ENCODE measurements around the gene NFKBIL1. TPM values are rescaled to one million over a fixed set of nuclear protein-coding genes. Genes with fewer than 3 reads are reported as not detected.
"Not testable (repeated sequence)": the region's sequence is repeated elsewhere in the genome, so short reads cannot be mapped to it uniquely, and the experiment has no call there.

Gene NFKBIL1
- total RNA-seq, 1 donor: 20.0 TPM

GRCh38 chr6:31588871-31589650, 41.7 kb downstream of the NFKBIL1 start:
- no peak overlapping the region for H3K4me3 ChIP-seq (ENCODE audit: low read depth, low read length)
- no peak for TF ChIP-seq CTCF (IDR thresholded peaks at IDR 0.05; ENCODE audit: insufficient read depth, low read length)
- DNase-seq (ENCODE audit: low read depth): no peak

- H3K4me3 ChIP-seq (ENCODE audit: low read depth, low read length); DNase-seq (ENCODE audit: low read depth): not testable (repeated sequence)
Measured at GRCh38 chr6:31590691-31591090, 43.3 kb downstream of the NFKBIL1 start.

GRCh38 chr6:31592396-31592771, 45.0 kb downstream of the NFKBIL1 start:
- no peak overlapping the region for H3K4me3 ChIP-seq (ENCODE audit: low read depth, low read length)
- no peak for TF ChIP-seq CTCF (IDR thresholded peaks at IDR 0.05; ENCODE audit: insufficient read depth, low read length)
- no peak for DNase-seq (ENCODE audit: low read depth)

GRCh38 chr6:31597006-31597405, 49.6 kb downstream of the NFKBIL1 start:
- no peak for DNase-seq (ENCODE audit: low read depth)
- no peak overlapping the region for H3K4me3 ChIP-seq (ENCODE audit: low read depth, low read length)

GRCh38 chr6:31607317-31607716, 59.9 kb downstream of the NFKBIL1 start:
- no peak overlapping the region for H3K4me3 ChIP-seq (ENCODE audit: low read depth, low read length)
- DNase-seq (ENCODE audit: low read depth): no peak
- no peak for TF ChIP-seq CTCF (IDR thresholded peaks at IDR 0.05; ENCODE audit: insufficient read depth, low read length)

More at GRCh38 chr6:31597006-31597405, 49.6 kb downstream of the NFKBIL1 start:
- peak; percentile 34 for TF ChIP-seq CTCF (IDR thresholded peaks at IDR 0.05; ENCODE audit: insufficient read depth, low read length)

Small RNAs within 50 kb of the gene (small RNA-seq; reads per million reads assigned to genes)
- gene AL663061.1 (not detected), gene SNORD117 (838 reads per million, percentile 99 among the genes with 10 or more reads in this experiment), gene SNORD84 (not detected)

Other genes starting within 250 kb of the NFKBIL1 start
- gene HLA-B, start 190.4 kb upstream of the NFKBIL1 start, total RNA-seq (ENCODE audit: low replicate concordance): 52.0 and 84.2 TPM in 2 replicates
- gene MICA, start 144.0 kb upstream of the NFKBIL1 start, total RNA-seq (ENCODE audit: low replicate concordance): 12.7 and 13.3 TPM in 2 replicates
- gene MICB, start 49.5 kb upstream of the NFKBIL1 start, total RNA-seq (ENCODE audit: low replicate concordance): 3.4 and 16.6 TPM in 2 replicates
- gene MCCD1, start 18.6 kb upstream of the NFKBIL1 start, total RNA-seq (ENCODE audit: low replicate concordance): not detected in 2 replicates
- 197 and 290 TPM in 2 replicates for gene DDX39B, start 5.6 kb upstream of the NFKBIL1 start, total RNA-seq (ENCODE audit: low replicate concordance)
- 3.8 and 6.7 TPM in 2 replicates for gene ATP6V1G2, start 1.0 kb upstream of the NFKBIL1 start, total RNA-seq (ENCODE audit: low replicate concordance)
- not detected in 2 replicates for gene LTA, start 24.7 kb downstream of the NFKBIL1 start, total RNA-seq (ENCODE audit: low replicate concordance)
- not detected in 2 replicates for gene TNF, start 28.0 kb downstream of the NFKBIL1 start, total RNA-seq (ENCODE audit: low replicate concordance)
- not detected in 2 replicates for gene LTB, start 34.8 kb downstream of the NFKBIL1 start, total RNA-seq (ENCODE audit: low replicate concordance)
- not detected in 2 replicates for gene LST1, start 38.7 kb downstream of the NFKBIL1 start, total RNA-seq (ENCODE audit: low replicate concordance)
- gene NCR3, start 45.4 kb downstream of the NFKBIL1 start, total RNA-seq (ENCODE audit: low replicate concordance): not detected in 2 replicates
- not detected in 2 replicates for gene AIF1, start 67.6 kb downstream of the NFKBIL1 start, total RNA-seq (ENCODE audit: low replicate concordance)
- gene PRRC2A, start 73.1 kb downstream of the NFKBIL1 start, total RNA-seq (ENCODE audit: low replicate concordance): 24.0 and 68.0 TPM in 2 replicates
- 109 and 161 TPM in 2 replicates for gene BAG6, start 105.1 kb downstream of the NFKBIL1 start, total RNA-seq (ENCODE audit: low replicate concordance)
- gene APOM, start 108.3 kb downstream of the NFKBIL1 start, total RNA-seq (ENCODE audit: low replicate concordance): 2.0 TPM in 1 of 2 replicates, not detected in the other
- 18.4 and 26.3 TPM in 2 replicates for gene C6orf47, start 113.2 kb downstream of the NFKBIL1 start, total RNA-seq (ENCODE audit: low replicate concordance)
- 19.9 and 69.8 TPM in 2 replicates for gene GPANK1, start 117.4 kb downstream of the NFKBIL1 start, total RNA-seq (ENCODE audit: low replicate concordance)
- 134 and 214 TPM in 2 replicates for gene CSNK2B, start 118.5 kb downstream of the NFKBIL1 start, total RNA-seq (ENCODE audit: low replicate concordance)
- gene LY6G5B, start 122.4 kb downstream of the NFKBIL1 start, total RNA-seq (ENCODE audit: low replicate concordance): 2.8 and 4.5 TPM in 2 replicates
- 1.1 TPM in 1 of 2 replicates, not detected in the other for gene LY6G5C, start 133.5 kb downstream of the NFKBIL1 start, total RNA-seq (ENCODE audit: low replicate concordance)
- 23.5 and 27.1 TPM in 2 replicates for gene ABHD16A, start 155.7 kb downstream of the NFKBIL1 start, total RNA-seq (ENCODE audit: low replicate concordance)
- gene LY6G6F, start 159.3 kb downstream of the NFKBIL1 start, total RNA-seq (ENCODE audit: low replicate concordance): not detected in 2 replicates
- not detected in 2 replicates for gene LY6G6D, start 167.7 kb downstream of the NFKBIL1 start, total RNA-seq (ENCODE audit: low replicate concordance)
- not detected in 2 replicates for gene LY6G6C, start 174.1 kb downstream of the NFKBIL1 start, total RNA-seq (ENCODE audit: low replicate concordance)
- gene MPIG6B, start 175.8 kb downstream of the NFKBIL1 start, total RNA-seq (ENCODE audit: low replicate concordance): not detected in 2 replicates
- gene DDAH2, start 181.7 kb downstream of the NFKBIL1 start, total RNA-seq (ENCODE audit: low replicate concordance): 70.5 and 223 TPM in 2 replicates
- gene CLIC1, start 188.9 kb downstream of the NFKBIL1 start, total RNA-seq (ENCODE audit: low replicate concordance): 174 and 576 TPM in 2 replicates
- 3.1 and 23.0 TPM in 2 replicates for gene MSH5, start 192.4 kb downstream of the NFKBIL1 start, total RNA-seq (ENCODE audit: low replicate concordance)
- gene SAPCD1, start 215.0 kb downstream of the NFKBIL1 start, total RNA-seq (ENCODE audit: low replicate concordance): 0.90 and 6.2 TPM in 2 replicates
- gene VWA7, start 229.7 kb downstream of the NFKBIL1 start, total RNA-seq (ENCODE audit: low replicate concordance): 0.36 and 0.90 TPM in 2 replicates
- gene VARS1, start 248.1 kb downstream of the NFKBIL1 start, total RNA-seq (ENCODE audit: low replicate concordance): 19.6 and 68.8 TPM in 2 replicates

Data from fibroblast of the aortic adventitia (primary cell).